ENCODE data around the gene ZC3H11A.
A peak's percentile ranks its signal among the peaks of the same experiment; 100 is the strongest.
"Not testable (repeated sequence)": the region's sequence is repeated elsewhere in the genome, so short reads cannot be mapped to it uniquely, and the experiment has no call there.

ZC3H11A gene

GRCh38 chr1:203795441-203796235 is at the start of gene ZC3H11A, which contains the start of gene ZBED6:
ZC3H11A (plus strand) TSS chr1:203795623; CDS start chr1:203817071, 21,448 bp downstream.
ZBED6 (plus strand) TSS chr1:203795623; CDS start chr1:203797523, 1,900 bp downstream.
- DNase-seq (ENCODE audit: low read depth, low spot score) = peak; percentile 93
- peak within 1 kb of the TSS; percentile 96 for H3K27ac ChIP-seq

- H3K27ac ChIP-seq = no peak overlapping the region
- no peak for DNase-seq (ENCODE audit: low read depth, low spot score)
Measured at GRCh38 chr1:203746281-203746680, 49.1 kb upstream of the ZC3H11A start.

- DNase-seq (ENCODE audit: low read depth, low spot score) = peak; percentile 85
- peak overlapping the region; percentile 71 for H3K27ac ChIP-seq
Measured at GRCh38 chr1:203751051-203751450, 44.4 kb upstream of the ZC3H11A start.

GRCh38 chr1:203751618-203752361 is 43.6 kb upstream of the ZC3H11A start:
- H3K27ac ChIP-seq = peak overlapping the region; percentile 71
- DNase-seq (ENCODE audit: low read depth, low spot score) = not testable (repeated sequence)

- no peak for DNase-seq (ENCODE audit: low read depth, low spot score)
- peak overlapping the region; percentile 59 for H3K27ac ChIP-seq
Measured at GRCh38 chr1:203754455-203754864, 41.0 kb upstream of the ZC3H11A start.

- peak overlapping the region; percentile 40 for H3K27ac ChIP-seq
- DNase-seq (ENCODE audit: low read depth, low spot score) = no peak
Measured at GRCh38 chr1:203756036-203756435, 39.4 kb upstream of the ZC3H11A start.

GRCh38 chr1:203758749-203759148 is 36.7 kb upstream of the ZC3H11A start:
- not testable (repeated sequence) for H3K27ac ChIP-seq; DNase-seq (ENCODE audit: low read depth, low spot score)

- no peak for DNase-seq (ENCODE audit: low read depth, low spot score)
- no peak overlapping the region for H3K27ac ChIP-seq
Measured at GRCh38 chr1:203760506-203760905, 34.9 kb upstream of the ZC3H11A start.

GRCh38 chr1:203761958-203762357 is 33.5 kb upstream of the ZC3H11A start:
- H3K27ac ChIP-seq; DNase-seq (ENCODE audit: low read depth, low spot score): not testable (repeated sequence)

- no peak for DNase-seq (ENCODE audit: low read depth, low spot score)
- no peak overlapping the region for H3K27ac ChIP-seq
Measured at GRCh38 chr1:203763505-203763904, 31.9 kb upstream of the ZC3H11A start.

- no peak overlapping the region for H3K27ac ChIP-seq
- no peak for DNase-seq (ENCODE audit: low read depth, low spot score)
Measured at GRCh38 chr1:203764105-203765028, 31.1 kb upstream of the ZC3H11A start.

- H3K27ac ChIP-seq = no peak within 1 kb of the TSS
- no peak for DNase-seq (ENCODE audit: low read depth, low spot score)
Measured at GRCh38 chr1:203765029-203765837, 30.2 kb upstream of the ZC3H11A start, which contains the start of gene LAX1. LAX1 (plus strand) TSS chr1:203765183; CDS start chr1:203765566, 383 bp downstream.

- DNase-seq (ENCODE audit: low read depth, low spot score) = no peak
- peak overlapping the region; percentile 84 for H3K27ac ChIP-seq
Measured at GRCh38 chr1:203768256-203768655, 27.2 kb upstream of the ZC3H11A start.

- peak; percentile 89 for DNase-seq (ENCODE audit: low read depth, low spot score)
- peak overlapping the region; percentile 84 for H3K27ac ChIP-seq
Measured at GRCh38 chr1:203769505-203770343, 25.7 kb upstream of the ZC3H11A start.

GRCh38 chr1:203771901-203772301 is 23.5 kb upstream of the ZC3H11A start:
- no peak overlapping the region for H3K27ac ChIP-seq
- DNase-seq (ENCODE audit: low read depth, low spot score) = no peak

GRCh38 chr1:203772836-203773235 is 22.6 kb upstream of the ZC3H11A start:
- H3K27ac ChIP-seq = no peak overlapping the region
- no peak for DNase-seq (ENCODE audit: low read depth, low spot score)

GRCh38 chr1:203776636-203777035 is 18.8 kb upstream of the ZC3H11A start:
- no peak for DNase-seq (ENCODE audit: low read depth, low spot score)
- H3K27ac ChIP-seq = no peak overlapping the region

GRCh38 chr1:203777596-203777995 is 17.8 kb upstream of the ZC3H11A start:
- DNase-seq (ENCODE audit: low read depth, low spot score) = no peak

More at GRCh38 chr1:203777596-203777995, 17.8 kb upstream of the ZC3H11A start:
- no peak overlapping the region for H3K27ac ChIP-seq

Measured in epithelial cell of prostate (primary cell).